ENCODE measurements around the gene CD28. TPM values are rescaled to one million over a fixed set of nuclear protein-coding genes. Genes with fewer than 3 reads are reported as not detected.

CD28 gene
- total and polyA plus RNA-seq, 2 experiments from 2014 or later = 0.11 TPM

- in situ Hi-C loops (cut with MboI) = no loop called here
- DNase-seq = no peak
Measured at GRCh38 chr2:203705178-203705577, 1.3 kb upstream of the CD28 start.

GRCh38 chr2:203707530-203707929 is 1.1 kb downstream of the CD28 start:
- H3K27me3 ChIP-seq (replicated peaks; ENCODE audit: insufficient read depth) = no peaks in the 10 kb centered on the region
- DNase-seq = no peak
- H2AFZ ChIP-seq = no peak overlapping the region
- H3K4me2 ChIP-seq (ENCODE audit: unreplicated experiment) = no peak overlapping the region
- H3K4me1 ChIP-seq (ENCODE audit: insufficient read depth) = no peaks in the 10 kb centered on the region
- in situ Hi-C loops (cut with MboI) = no loop called here
- no peaks in the 10 kb centered on the region for H3F3A ChIP-seq (ENCODE audit: insufficient read depth)
- H3K9me3 ChIP-seq (ENCODE audit: low read depth) = peaks cover 5% of the 10 kb centered on the region
- no peak overlapping the region for H3K9ac ChIP-seq
- 85 to 89% methylated on average over 5 of the region's 5 CpGs for WGBS, 2 experiments (ENCODE audit: low coverage in 1 of 2, low lambda C conversion rate in 2 of 2, missing lambda C conversion rate in 2 of 2)
- H3K36me3 ChIP-seq (ENCODE audit: low read depth) = no peaks in the 10 kb centered on the region; the same call in 1 of the 2 replicates
- H3K79me2 ChIP-seq (ENCODE audit: insufficient read depth) = no peaks in the 10 kb centered on the region
- TF ChIP-seq EZH2 (IDR thresholded peaks at IDR 0.05; ENCODE audit: insufficient read depth, poor library complexity, severe bottlenecking) (no peak), EZH2phosphoT487 (IDR thresholded peaks at IDR 0.05; ENCODE audit: insufficient read depth, low read depth) (no peak)
- H3K9me2 ChIP-seq (ENCODE audit: insufficient read depth) = no peaks in the 10 kb centered on the region
- no peak overlapping the region for H3K27ac ChIP-seq
- no peaks in the 10 kb centered on the region for H4K20me1 ChIP-seq (ENCODE audit: insufficient read depth)
- no peak overlapping the region for H3K4me3 ChIP-seq

More at GRCh38 chr2:203705178-203705577, 1.3 kb upstream of the CD28 start:
- Histone ChIP-seq H3K9me2 (ENCODE audit: insufficient read depth) (no peaks in the 10 kb centered on the region), H4K20me1 (ENCODE audit: insufficient read depth) (no peaks in the 10 kb centered on the region), H3F3A (ENCODE audit: insufficient read depth) (no peaks in the 10 kb centered on the region), H3K9ac (no peak overlapping the region), H2AFZ (no peak overlapping the region), H3K4me1 (ENCODE audit: insufficient read depth) (no peaks in the 10 kb centered on the region), H3K4me3 (no peak overlapping the region), H3K4me2 (ENCODE audit: unreplicated experiment) (no peak overlapping the region), H3K27ac (no peak overlapping the region), H3K9me3 (ENCODE audit: low read depth) (peaks cover 5% of the 10 kb centered on the region), H3K27me3 (replicated peaks; ENCODE audit: insufficient read depth) (no peaks in the 10 kb centered on the region), H3K36me3 (ENCODE audit: low read depth) (no peaks in the 10 kb centered on the region; the same call in 1 of the 2 replicates), H3K79me2 (ENCODE audit: insufficient read depth) (no peaks in the 10 kb centered on the region)
- no peak for TF ChIP-seq EZH2 (IDR thresholded peaks at IDR 0.05; ENCODE audit: insufficient read depth, poor library complexity, severe bottlenecking)
- TF ChIP-seq EZH2phosphoT487 (IDR thresholded peaks at IDR 0.05; ENCODE audit: insufficient read depth, low read depth) = no peak
- 94 to 96% methylated on average over 6 of the region's 6 CpGs for WGBS, 2 experiments (ENCODE audit: low coverage in 1 of 2, low lambda C conversion rate in 2 of 2, missing lambda C conversion rate in 2 of 2)

GRCh38 chr2:203708846-203709396 is 2.5 kb downstream of the CD28 start:
- Histone ChIP-seq H3K9me3 (ENCODE audit: low read depth) (no peaks in the 10 kb centered on the region), H3K79me2 (ENCODE audit: insufficient read depth) (no peaks in the 10 kb centered on the region), H3K4me2 (ENCODE audit: unreplicated experiment) (no peak overlapping the region), H3K27me3 (replicated peaks; ENCODE audit: insufficient read depth) (no peaks in the 10 kb centered on the region), H3K4me1 (ENCODE audit: insufficient read depth) (no peaks in the 10 kb centered on the region), H3K36me3 (ENCODE audit: low read depth) (no peaks in the 10 kb centered on the region), H2AFZ (no peak overlapping the region), H3K27ac (no peak overlapping the region), H3F3A (ENCODE audit: insufficient read depth) (no peaks in the 10 kb centered on the region), H3K4me3 (no peak overlapping the region), H4K20me1 (ENCODE audit: insufficient read depth) (no peaks in the 10 kb centered on the region), H3K9me2 (ENCODE audit: insufficient read depth) (no peaks in the 10 kb centered on the region), H3K9ac (no peak overlapping the region)
- in situ Hi-C loops (cut with MboI) = no loop called here
- no peak for DNase-seq
- 96% methylated on average over 11 of the region's 11 CpGs for WGBS, 2 experiments (ENCODE audit: low coverage in 1 of 2, low lambda C conversion rate in 2 of 2, missing lambda C conversion rate in 2 of 2)
- TF ChIP-seq EZH2phosphoT487 (IDR thresholded peaks at IDR 0.05; ENCODE audit: insufficient read depth, low read depth) (no peak), EZH2 (IDR thresholded peaks at IDR 0.05; ENCODE audit: insufficient read depth, poor library complexity, severe bottlenecking) (no peak)

GRCh38 chr2:203709416-203710040 is 3.1 kb downstream of the CD28 start:
- Histone ChIP-seq H3K27ac (no peak overlapping the region), H3F3A (ENCODE audit: insufficient read depth) (no peaks in the 10 kb centered on the region), H3K9me2 (ENCODE audit: insufficient read depth) (no peaks in the 10 kb centered on the region), H3K9me3 (ENCODE audit: low read depth) (no peaks in the 10 kb centered on the region), H3K27me3 (replicated peaks; ENCODE audit: insufficient read depth) (no peaks in the 10 kb centered on the region), H3K36me3 (ENCODE audit: low read depth) (no peaks in the 10 kb centered on the region), H3K79me2 (ENCODE audit: insufficient read depth) (no peaks in the 10 kb centered on the region), H3K4me2 (ENCODE audit: unreplicated experiment) (no peak overlapping the region), H3K9ac (no peak overlapping the region), H3K4me1 (ENCODE audit: insufficient read depth) (no peaks in the 10 kb centered on the region), H4K20me1 (ENCODE audit: insufficient read depth) (no peaks in the 10 kb centered on the region), H3K4me3 (no peak overlapping the region), H2AFZ (no peak overlapping the region)
- WGBS, 2 experiments (ENCODE audit: low coverage in 1 of 2, low lambda C conversion rate in 2 of 2, missing lambda C conversion rate in 2 of 2) = 93 to 94% methylated on average over 3 of the region's 3 CpGs
- no peak for DNase-seq
- in situ Hi-C loops (cut with MboI) = no loop called here
- TF ChIP-seq EZH2phosphoT487 (IDR thresholded peaks at IDR 0.05; ENCODE audit: insufficient read depth, low read depth) (no peak), EZH2 (IDR thresholded peaks at IDR 0.05; ENCODE audit: insufficient read depth, poor library complexity, severe bottlenecking) (no peak)

Measured in GM23248 (cell line).